HG02840 (cell line): Measurements from ENCODE around the gene RENBP.

Source experiments
- ATAC-seq: cut with Tn5 transposase; IDR thresholded peaks from one replicate; pipeline ENCODE4 v1.9.1; 2021; ENCODE audit warnings: mild to moderate bottlenecking, moderate library complexity, moderate number of reproducible peaks; ENCODE audit not compliant: unreplicated experiment, low FRiP score

RENBP gene

DNA sequence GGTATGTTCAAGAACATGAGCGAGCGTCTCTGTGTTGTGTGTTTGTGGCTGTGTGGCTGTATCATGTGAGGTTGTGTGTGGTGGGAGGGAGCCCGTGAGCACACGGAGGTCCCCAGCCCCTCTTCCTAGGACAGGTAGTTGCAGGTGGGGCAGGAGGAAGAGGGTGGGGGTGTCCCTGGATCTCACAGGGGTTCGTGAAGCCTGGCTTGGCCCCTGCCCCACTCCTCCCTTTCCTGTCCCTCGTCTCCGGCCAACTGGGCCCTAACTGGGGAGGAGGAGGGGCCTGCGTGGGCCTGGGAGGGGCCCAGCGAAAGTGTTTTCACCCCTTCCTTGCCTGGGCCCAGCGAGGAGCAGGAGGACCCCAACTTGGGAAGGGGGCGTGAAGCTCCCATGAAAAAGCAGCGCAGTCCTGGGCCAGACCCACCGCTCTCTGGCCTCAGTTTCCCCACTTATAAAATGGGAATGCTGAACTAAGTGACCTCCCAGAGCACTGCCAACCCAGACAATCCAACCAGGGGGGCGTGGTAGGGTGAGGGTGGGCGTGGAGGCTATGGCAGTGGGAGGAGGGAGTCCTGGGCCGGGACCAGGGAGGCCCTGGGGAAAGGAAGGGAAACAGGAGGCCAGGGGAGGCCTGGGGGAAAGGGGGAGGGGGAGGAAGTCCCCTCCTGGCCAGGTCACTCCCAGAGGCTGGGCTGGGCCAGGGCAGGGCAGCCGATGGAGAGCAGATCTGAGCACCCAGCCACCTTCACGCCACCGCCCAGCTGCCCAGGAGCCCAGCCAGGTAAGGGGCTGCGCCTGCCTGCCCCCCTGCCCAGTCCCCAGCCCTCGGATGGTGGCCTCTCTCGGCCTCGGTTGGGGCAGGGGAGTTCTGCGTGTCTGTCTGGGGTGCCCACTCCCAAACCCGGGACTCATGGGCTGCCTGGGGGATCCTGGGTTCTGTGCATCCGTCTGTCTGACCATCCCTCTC is 40.2 kb downstream of the RENBP start, which contains the start of gene AVPR2:
AVPR2 (plus strand) TSS at position 683 of the 967 bp plus-strand sequence. CDS start 473 bp downstream, outside the sequence.
- no peak for ATAC-seq

DNA sequence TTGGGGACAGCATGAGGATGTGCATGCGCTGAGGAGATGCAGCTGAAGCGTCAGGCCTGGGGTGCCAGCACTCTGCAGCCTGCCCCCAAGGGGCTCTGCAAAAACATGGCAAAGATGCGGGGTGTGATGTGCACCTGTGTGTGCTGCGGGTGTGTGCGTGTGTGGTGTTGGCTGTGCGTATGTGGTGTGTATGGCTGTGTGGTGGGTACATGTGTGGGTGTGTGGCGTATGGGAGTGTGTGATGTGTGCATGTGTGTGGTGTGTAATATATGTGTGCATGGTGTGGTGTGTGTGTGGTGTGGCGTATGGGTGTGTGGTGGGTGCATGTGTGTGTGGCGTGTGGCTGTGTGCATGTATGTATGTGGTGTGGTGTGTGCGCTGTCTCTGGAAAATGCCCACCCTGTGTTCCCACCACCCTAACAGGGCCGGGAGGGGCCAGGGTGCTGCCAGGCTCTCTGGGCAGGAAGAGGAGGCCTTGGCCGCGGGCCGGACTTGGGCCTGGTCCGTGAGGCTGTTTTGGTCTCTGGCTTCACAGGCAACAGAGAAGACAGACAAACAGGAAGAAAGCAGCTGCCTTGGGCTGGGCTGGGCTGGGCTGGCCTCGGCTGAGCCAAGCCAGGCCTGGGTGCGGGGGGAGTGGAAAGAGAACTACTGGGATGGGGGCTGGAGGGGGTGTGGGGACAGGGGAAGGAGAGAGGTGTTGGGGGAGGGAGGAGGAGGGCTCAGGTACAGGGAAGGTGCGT is 41.0 kb downstream of the RENBP start:
- no peak for ATAC-seq

DNA sequence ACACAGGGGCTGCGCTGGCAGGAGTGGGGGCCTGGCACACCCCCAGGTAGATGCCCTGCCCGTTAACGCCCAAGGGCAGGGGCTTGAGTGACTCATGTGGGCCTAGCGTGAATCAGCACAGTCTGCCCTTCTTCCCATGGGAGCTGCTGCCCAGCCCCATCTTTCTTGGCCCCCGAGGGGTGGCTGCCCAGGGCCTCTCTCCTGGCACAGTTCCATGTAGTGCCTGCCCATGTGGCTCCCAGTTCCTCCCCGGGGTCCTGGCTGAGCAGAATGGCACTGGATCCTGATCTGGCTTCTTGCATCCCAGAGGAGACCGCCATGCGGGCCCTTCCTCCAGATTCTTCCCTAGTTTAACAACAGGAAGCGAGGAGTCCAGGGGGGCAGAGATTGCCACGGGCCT is 42.1 kb downstream of the RENBP start:
- no peak for ATAC-seq

DNA sequence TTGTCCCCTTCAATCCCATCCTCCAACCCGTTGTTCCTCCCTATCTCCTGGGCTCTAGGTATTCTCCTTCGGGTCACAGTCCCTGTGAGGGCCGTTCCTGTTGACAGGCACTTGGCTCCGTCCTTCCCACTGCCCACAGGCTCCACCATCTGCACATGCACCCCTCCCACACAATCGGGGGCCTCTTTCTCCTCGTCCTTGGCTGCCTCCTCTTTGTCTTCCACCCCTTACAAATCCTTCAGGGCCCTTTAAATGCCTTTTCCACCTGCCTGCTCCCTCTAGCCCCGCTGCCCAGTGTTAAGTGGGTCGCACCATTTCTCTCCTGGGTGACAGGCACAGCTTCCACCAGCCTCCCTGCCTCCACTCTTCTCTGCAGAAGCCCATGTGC is 42.7 kb downstream of the RENBP start:
- ATAC-seq = no peak

DNA sequence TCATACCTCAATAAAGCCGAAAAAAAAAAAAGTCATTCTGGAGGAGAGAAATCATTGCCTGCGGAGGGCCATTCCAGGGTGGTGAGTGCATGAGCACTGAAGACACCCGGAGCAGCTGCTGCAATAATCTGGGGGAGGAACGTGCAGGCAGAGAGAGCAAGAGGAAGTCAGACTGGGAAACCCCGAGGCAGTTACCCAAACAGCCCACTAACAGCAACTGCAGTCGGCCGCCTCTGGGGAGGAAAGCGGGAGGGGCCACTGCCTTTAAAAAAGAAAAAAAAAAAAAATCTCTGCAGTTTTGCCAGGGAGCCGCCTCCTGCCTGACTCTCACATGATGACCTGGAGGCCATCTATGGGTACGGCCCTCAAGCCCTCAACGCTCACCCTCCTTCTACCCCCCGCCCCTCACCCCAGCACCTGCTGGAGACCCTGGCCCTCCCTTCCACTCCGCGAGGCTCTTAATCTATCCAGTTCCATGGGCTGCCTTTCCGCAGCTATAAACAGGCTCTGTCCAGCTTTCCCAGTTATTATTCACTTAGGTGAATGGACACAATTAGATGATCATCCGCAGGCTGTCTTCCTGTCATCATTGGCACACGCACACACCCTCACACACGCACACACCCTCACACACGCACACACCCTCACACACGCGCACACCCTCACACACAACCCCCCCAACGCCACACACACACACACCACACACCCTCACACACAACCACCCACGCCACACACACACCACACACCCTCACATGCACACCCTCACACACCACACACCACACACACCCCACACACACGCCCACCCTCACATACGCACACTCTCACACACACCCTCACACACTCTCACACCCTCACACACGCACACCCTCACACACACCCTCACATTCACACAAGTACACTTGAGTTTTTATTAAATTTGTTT is 43.4 kb downstream of the RENBP start:
- ATAC-seq = peak; percentile 68

DNA sequence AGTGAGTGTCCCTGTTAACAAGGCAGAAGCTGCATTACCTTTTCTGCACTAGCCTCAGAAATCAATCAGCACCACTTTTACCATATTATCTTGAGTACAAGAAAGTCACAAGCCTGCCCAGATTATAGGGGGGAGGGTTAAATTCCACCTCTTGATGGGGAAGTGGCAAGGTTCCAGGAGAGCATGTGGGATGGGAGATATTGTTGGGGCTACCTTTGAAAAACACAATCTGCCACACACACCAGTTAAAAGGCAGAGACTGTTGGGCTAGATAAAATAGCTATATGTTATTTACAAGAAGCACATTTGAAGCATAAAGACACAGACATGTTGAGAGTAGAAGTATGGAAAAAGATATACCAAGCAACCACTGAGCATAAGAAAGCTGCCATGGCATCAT is 46.5 kb downstream of the RENBP start:
- ATAC-seq = no peak

DNA sequence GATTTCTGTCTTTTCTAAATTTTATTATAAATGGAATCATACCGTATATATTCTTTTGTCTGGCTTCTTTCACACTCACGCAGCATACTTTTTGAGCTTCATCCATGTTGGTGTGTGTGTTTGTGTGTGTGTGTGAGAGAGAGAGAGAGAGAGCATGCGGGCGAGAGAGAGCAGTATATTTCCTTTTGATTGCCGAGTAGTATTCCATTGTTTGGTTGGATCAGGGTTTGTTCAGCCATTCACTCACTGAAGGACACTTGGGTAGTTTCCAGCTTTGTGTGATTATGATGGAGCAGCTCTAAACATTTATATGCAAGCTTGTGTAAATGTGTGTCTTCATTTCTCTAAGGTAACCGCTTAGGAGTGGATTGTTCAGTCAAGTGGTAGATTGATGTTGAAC is 55.3 kb downstream of the RENBP start:
- ATAC-seq = no peak

DNA sequence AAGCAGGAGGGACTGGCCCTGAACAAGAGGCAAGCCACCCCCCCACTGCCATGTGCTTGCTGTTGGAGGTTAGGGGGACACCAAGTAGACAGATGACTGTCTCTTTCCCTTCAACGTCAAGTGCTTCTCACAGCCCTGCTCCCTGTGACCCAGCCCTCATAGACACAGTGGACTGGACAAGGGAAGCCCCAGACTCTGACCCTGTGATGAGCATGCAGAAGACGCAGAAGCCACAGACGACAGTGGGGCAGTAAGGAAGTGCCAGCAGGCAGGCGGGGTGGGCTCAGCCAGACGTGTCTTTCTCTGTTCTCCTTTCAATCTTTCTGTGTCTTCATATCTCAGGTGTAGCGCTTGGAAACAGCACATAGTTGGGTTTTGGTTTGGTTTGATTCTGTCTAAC is 56.1 kb downstream of the RENBP start:
- ATAC-seq = no peak

DNA sequence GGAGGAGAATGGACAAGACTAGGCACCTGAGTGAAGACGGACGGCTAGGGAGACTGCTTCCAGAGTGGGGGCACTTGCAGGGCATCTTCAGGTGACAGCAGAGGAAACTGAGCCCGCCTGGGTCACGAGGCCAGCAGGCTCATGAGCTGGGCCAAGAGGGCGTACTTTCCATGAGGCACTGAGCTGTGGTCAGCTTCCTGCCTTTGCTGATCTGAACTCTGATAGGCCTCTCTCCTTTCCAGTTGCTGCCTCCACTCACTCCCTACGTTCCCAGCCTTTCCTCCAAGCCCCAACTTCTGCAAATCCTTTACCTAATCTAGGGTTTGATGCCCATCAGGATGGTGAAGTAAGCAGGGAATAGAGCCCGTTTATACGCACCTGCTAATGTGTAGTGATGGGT is 57.1 kb downstream of the RENBP start:
- no peak for ATAC-seq

DNA sequence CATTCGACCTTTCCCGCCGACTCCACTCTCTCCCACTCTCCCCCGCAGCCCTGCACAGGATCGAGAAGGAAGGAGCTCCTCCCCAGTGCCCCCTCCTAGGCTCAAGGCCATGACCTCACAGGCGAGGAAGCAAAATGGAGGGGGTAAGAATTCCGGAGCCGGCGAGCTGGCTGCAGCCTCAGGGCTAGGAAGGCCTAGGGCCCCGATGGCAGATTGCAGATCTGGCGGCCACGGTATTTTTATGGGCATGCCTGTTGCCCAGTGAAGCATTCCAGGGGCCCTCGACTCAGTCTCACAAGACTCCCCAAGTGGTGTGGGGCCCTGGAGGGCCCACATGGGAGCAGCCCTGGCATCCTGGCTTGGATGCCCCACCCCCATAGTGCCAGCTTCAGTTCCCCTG is 57.5 kb downstream of the RENBP start:
- ATAC-seq = no peak

DNA sequence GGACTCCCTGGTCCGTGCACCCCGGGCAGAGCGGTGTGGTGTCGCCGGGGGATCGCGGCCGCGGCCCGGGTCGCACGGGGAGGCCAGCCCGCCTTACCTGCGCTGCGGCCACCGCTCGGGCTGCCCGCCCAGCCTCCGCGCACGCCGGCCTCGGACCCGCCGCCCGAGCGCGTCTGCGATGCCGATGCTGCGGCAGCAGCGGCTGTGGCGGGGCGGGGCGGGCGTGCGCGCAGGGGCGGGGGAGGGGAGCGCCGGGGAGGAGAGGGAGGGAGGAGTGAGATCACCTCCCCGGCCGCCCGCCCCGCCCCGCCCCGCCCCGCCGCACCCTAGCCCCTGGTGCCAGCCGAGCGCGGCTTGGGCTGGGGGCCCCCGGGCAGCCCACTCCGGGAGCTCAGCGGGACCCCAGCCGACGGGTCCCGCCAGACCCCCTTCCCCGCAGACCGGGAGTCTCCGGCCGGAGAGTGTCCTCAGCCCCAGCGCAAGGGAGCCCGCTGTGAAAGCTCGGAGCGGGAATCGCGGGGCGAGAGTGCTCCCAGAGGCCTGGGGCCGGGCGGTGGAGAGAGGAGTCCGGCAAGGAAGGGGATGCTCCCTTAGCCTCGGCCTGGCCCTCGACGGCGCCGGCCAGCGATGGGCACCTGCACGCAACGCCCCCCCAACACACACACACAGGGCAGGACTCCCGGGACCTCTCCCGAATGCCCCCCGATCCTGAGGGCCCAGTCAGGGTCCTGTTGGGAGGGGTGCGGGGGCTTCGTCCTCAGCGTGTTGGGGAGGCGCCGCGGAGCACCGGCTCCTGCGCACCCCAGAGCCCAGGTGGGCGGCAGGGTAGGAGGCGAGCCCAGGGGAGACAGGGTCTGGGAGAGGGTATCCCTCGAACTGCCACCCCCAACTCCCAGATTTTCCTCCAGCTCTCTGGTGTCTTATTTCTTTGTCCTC is 58.2 kb downstream of the RENBP start, which contains the start of gene L1CAM:
L1CAM (minus strand) TSS at position 206 of the 936 bp plus-strand sequence. CDS start 10,337 bp downstream, outside the sequence.
- ATAC-seq = no peak
